Stimulated activated CD8-positive, alpha-beta memory T cell treated with anti-CD3 and anti-CD28 coated beads, Interleukin-7, amount 100 ng/mL, for 4 hours (primary cell): ENCODE data around the gene CAMSAP1.
"Not testable (repeated sequence)": the region's sequence is repeated elsewhere in the genome, so short reads cannot be mapped to it uniquely, and the experiment has no call there.

Experiments used
- DNase-seq, 2 donors: peaks; one replicate each; pipeline ENCODE4 v3.0.0-alpha.2; 2020; ENCODE audit warnings: low read depth in 2 of 2

The CAMSAP1 gene

DNA sequence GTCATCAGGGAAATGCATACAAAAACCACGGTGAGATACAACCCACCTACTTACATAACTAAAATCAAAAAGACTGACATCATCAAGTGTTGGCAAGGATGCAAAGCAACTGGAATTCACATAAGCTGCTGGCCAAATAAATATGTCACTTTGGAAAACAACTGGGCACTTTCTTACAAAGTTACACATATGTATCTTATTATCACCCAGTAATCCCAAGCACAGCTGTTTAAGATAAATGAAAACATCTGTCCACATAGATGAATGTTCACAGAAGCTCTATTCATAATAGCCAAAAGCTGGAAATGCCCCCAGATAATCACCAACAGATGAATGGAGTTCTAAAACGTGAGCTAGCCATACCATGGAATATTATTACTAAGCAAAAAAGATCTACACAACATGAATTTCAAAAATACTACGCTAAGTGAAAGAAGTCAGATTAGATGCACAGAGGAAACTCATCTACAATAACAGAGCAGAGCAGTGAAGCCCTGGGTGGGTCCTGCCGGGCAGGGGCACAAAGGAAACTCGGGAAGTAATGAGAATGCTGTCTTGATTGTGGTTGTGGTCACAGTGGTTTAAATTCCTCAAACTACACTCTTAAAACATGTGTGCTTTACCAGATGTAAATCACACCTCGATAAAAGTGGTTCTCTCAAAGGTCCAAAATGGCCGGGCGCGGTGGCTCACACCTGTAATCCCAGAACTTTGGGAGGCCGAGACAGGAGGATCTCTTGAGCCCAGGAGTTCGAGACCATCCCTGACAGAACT is 8.5 kb downstream of the CAMSAP1 start:
- no peak for DNase-seq

DNA sequence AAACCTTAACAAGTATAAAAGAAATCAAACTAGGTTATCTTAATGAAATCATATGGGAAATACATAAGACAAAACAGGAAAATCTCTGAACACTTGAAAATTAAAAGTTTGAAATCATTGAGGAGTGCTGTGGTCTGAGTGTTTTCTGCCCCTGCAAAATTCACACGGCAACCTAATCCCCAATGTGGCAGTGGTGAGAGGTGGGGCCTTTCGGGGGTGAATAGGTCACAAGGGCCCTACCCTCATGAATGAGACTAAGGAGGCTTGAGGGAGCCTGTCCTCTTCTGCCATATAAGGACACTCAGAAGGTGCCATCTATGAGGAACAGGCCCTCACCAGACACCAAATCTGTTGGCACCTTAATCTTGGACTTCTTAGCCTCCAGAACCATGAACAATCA is 10.7 kb downstream of the CAMSAP1 start:
- no peak for DNase-seq

DNA sequence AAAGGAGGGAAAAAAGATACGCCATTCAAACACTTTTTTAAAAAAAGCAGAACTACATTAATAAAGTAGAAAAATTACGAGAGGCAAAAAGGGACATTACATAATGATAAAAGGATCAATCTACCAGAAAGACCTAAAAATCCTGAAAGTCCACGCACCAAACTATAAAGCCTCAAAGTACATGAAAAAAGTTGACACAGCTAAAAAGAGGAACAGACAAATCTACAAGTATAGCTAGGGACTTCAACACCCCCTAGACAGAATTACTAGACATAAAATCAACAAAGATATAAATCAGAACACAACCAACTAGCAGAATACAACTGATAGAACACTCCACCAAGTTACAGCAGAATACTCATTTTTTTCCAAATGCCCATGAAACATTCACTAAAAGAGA is 11.1 kb downstream of the CAMSAP1 start:
- DNase-seq: no peak

DNA sequence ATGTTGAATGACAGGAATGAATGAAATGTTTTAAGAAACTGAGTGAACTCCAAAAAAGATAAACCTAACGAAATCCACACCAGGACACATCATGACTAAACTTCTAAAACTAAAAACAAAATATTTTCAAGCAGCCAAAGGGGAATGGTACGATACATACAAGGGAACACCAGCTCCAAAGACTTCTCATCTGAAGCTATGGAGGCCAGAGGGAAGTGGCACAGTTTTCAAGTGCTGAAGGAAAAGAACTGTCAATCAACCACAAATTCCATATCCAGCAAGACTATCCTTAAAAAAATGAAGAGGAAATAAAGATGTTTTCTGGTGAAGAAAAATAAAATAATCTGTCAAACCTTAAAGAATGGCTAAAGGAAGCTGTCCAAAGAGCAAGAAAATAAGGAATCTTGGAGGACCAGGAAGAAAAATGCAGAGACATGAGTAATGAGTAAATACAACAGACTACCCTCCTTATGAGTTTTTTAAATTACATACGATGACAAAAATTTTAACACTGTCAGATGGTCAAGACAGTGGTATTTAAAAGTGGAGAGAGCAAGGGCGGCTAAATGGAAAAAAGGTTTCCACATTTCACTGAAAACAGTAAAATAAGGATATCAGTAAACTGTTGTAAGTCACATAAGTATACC is 12.0 kb downstream of the CAMSAP1 start:
- no peak for DNase-seq

DNA sequence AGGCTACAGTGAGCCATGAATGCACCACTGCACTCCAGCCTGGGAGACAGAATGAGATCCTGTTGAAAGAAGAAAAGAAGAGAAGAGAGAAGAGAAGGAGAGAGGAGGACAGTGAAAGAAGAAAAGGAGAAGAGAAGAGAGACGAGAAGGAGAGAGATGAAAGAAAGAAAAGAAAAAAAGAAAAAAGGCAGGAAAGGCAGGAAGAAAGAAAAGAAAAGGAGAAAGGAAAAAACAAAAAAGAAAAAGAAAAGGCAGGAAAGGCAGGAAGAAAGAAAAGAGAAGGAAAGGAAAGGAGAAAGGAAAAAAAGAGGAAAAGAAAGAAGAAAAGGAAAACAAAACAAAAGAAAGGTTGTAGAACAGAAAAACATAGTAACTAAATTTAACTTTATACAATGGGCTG is 14.2 kb downstream of the CAMSAP1 start:
- DNase-seq: no peak

DNA sequence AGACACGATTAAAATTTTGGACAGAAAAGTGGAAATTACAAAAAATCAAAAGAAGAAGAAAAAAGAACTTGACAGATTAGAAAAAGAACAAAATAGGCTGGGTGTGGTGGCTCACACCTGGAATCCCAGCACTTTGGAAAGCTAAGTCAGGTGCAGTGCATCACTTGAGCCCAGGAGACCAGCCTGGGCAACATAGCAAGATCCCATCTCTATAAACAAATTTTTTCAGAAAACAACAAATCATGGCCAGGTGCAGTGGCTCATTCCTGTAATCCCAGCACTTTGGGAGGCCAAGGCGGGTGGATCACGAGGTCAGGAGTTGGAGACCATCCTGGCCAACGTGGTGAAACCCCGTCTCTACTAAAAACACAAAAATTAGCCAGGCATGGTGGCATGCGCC is 15.0 kb downstream of the CAMSAP1 start:
- not testable (repeated sequence) for DNase-seq

DNA sequence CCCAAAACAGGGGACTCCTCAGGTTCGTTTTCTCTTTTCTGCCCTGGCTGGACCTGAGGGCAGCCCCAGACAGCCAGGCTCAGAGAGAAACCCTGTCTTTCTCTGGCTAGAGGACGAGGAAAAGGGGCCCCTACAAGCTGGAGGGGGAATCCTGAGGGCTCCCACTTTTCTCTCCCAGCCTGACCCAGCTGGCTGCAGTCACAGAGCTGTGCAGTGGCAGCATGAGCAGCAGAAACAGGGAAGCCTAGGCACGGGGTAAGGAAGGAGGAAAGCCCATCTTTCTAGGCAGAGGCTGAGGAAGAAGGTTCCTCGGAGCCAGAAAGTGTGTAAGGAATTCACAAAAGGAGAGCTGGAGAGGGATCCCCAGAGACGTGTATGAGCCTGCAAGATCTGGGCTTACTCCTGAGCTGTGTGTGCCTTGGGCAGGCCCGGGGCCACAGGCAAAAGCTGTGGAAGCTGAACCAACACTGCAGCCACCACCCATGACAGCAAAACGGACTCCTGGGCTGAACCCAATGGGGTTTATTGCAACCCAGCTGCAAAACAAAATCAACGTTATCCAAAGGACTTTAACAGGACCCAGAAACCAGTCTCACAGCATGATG is 16.2 kb downstream of the CAMSAP1 start:
- no peak for DNase-seq

DNA sequence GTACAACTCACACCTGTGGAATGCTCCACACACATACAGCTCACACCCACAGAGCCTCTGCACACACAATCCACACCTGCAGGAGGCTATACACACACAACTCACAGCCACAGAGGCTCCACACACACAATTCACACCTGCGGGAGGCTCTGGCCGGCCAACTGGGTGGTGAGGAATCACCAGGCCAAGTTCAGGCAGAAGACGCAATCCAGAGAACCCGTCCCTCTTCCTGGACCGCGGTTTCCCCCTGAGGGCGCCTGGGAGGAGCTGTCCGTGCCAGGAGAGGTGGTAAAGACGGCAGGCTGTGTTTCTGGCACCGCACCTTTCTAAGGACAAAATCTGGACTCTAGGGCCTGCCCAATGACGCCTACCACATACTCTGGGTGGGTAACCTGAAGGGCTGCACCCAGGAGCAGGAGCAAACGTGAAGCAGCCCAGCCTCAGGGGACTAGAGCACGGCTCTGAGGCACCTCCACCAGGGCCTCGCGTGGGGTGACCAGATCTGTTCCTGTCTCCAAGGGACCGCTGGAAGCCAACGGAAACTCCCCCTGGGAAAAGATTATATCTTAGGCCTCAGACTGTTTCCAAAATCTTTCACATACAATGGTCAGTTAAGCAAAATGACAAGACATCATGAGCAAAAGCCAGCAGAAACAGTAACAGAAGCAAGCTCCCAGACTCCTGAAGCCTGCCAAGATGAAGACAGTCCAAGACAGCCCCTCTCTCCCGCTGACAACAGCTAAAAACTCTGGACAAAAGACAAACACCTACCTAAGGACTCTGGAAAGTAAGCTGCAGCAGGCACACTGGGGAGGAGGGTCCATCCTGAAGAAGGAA is 16.9 kb downstream of the CAMSAP1 start:
- DNase-seq: no peak

DNA sequence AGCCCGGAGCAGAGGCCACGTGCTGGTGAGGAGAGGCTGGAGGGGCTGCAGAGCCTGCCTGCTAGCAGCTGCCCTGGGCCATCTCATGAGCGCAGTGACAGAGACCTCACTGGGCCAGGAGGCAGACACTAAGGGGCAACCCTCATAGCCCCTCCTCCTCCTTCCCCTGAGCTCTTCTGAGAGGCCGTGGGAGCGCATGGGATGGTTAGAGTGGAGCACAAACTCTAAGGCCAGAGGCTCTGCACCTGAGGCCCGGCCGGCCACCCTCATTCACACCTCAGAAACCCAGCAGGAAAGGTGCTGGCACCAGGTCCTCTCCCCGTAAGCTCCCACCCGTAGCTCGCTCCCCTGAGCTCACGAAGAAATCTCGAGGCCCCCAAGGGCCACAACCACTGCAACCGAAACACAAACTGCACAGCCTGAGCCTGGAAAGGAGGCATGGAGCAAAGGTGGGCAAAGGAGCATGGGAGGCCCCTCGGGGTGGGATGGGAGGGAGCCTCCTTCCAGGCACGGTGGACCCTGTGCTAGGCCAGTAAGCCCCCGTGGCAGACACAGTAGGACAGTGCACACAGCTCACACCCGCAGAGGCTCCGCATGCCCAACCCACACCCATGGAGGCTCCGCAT is 17.7 kb downstream of the CAMSAP1 start:
- no peak for DNase-seq

DNA sequence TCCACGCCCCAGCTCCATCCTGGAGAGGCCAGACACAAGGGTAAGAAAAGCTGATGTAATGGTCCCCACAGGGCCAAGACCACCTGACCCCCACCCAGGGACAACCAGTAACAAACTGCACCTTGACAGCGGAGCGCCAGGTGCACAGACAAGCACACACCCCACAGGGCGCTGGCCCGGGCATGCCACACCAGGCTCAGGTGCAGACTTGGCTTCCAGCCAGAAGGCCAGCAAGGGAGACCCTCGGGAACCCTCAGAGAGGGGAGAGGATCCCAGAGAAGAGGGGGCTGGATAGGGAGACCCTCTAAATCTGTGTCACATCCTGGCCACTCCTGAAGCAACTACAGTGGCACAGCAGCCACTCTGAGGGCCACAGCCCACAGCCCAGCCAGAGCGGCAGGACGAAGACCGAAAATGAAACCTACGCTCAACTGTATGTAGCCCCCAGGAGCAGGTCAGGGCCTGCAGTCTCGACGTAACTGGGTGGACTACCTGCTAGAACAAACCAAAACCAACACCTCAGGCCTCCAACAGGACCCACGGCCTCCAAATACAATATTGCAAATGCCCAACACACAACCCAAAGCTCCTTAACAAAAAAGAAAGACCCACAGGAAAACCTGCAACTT is 18.5 kb downstream of the CAMSAP1 start:
- DNase-seq: no peak

DNA sequence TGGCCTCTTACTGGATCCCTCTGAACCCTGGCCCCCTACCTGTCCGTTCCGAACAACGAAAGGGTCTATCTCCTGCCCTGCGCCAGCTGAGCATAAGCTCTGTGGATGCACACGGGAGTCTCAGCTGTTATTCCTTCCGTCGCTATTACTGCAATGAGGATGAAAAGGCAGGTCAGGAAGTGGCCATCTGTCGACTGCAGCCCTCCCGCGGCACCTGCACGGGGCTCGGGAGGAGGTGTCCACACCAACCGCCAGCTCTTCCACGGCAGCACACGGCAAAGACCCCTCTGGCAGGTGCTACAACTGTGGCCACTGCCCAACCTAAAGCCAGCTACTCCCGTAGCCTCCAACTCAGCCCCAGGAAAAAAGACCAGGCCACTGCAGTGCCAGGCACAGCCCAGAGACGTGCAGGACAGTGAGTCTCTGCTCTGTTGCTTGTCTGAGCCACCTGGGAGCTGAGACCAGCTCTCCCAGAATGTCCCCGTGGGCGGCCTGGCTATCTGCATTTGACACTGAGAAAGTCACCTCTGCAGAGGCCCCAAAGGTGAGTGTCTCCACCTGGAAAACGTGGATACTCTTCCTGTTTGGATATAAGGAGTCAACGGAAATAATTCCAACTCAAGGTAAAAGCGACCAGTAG is 19.1 kb downstream of the CAMSAP1 start:
- DNase-seq: no peak

DNA sequence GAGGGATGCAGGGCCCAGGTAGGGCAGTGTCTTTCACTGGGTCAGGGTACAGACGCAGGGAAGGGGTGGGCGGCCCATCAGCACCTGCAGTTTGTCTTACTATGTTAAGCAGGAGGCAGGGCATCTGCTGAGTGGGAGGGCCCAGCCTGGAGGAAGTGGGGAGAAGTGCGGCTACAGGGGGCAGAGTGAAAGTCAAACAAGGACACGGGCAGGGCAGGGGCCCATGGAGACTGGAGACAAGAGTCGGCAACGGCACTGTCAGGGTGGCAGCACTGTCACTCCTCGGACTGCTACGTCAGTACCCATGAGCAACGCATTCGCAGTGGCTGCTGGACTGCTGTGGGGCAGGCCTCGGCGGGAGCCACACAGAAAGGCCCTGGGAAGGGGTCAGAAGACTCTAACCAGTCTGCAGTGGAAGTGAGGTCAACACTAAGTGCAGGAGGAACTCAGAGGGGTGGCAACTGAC is 19.7 kb downstream of the CAMSAP1 start:
- peak; percentile 19 to 39 for DNase-seq

DNA sequence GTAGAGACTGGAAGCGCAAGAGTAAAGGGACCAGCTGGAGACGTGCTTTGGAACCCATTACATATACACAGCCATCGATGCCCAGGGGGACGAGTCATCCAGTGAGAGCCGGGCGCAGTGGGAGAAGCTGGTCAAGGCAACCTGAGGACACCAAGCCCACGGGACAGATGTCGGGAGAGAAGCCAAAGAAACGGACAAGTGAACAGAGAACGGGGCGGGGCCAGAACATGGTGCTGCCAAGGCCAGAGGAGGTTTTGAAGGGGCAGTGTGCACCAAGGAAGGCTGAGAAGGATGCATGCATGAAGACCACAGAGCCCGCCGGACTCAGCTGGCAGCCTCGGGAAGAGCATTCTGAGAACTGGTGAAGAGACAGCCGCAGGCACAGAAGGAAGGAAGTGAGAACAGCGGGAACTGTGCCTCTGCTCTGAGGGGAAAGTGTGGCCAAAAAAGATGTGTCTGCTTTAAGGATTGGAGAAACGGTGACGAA is 20.3 kb downstream of the CAMSAP1 start:
- DNase-seq: no peak

DNA sequence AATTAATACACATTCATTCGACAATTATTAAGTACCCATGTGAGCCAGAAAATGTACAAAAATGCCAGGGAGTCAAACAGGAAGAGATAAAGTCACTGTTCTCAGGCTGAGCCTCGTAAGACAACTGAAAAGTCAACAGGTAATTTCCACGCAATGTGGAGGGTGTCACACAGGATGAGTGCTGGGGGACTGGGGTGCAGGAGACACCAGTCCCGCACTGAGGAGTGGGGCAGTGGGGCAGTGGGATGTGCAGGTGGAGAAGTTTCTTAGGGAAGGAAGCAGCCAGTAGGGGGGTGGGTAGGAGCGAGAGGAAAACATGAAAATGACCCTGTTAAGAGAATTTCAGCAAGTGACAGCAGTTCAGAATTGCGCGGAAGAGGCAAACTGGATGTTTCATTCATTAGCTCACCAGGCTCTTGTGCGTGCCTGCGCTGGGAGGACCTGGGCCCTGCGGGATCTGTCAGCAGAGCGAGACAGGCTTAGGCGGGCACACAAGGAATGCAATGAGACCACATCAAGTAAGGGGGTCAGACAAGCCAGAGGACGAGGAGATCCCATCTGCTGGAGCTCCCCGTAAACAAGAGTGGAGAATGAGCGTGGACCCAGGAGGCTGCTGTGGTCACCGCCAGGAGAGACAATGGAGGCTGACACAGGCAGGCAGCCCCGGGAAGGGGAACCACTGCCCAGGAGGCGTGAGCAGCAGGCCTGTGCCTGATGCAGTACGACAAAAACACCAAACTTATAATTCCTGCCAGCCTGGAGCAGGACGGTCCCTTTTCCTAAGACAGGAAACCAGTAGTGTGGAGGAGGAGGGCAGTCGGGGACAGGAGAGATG is 21.0 kb downstream of the CAMSAP1 start:
- DNase-seq: no peak

DNA sequence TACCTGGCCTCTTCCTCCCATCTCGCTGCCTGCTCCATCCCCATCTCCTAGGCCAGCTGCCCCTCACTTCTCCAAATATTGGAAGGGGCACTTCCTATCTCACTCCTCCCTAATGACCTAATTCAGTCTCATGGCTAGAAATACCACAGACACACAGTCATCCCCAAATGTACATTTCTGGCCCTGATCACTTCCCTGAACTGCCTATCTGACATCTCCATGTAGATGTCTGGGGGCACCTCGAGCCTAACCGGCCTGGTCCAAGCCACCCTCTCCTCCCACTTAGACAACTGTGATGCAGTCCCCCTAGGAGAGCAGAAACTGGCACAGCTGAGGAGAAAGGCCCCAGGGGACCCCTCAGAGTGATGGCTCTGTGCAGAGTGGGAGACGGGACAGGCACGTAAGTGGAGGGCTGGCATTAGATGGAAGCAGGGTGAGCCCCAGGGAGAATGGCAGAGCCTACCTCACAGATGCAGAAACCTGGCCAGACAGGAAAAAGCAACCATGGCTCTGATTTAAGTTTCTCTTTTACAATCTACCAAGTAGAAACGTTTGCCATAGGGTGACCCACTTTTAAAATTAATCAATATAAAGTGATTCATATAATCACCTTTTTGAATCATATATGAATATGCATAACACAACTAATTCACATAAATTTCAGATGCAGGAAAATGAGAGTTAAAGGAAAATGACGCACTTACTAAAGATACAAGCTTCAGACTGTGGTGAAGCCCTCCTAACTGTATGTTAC is 22.1 kb downstream of the CAMSAP1 start:
- no peak for DNase-seq

DNA sequence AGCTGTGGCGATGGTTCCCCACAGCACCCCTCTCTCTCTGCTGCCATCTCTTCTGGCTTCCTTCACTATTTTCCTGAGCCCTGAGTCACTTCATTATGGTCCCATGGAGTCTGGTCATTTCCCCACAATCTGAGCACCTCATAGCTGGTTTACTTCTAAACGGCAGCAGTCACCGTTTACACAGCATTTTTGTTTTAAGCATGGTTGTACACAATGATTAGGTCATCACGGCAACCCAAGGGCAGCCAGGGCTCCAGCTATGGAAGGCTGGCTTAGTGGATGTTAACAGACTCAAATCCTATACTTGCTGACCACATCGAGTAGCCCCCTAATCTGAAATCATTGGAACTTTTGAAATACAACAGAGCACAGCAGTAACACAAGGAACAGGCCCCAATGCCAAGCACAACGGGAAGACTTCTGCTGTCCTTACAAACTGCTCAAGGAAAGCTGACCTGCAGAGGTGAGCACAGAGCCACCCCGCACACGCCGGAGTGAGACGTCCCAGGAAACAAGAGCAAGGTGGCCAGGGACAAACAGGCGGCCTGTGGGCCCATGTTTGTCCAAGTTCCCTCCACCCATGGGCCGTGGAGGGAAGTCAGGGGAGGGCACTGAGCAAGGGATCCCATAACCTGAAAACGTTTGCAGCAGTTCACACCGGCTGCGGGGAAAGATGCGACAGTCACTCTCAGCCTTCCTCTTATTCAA is 22.9 kb downstream of the CAMSAP1 start:
- no peak for DNase-seq

DNA sequence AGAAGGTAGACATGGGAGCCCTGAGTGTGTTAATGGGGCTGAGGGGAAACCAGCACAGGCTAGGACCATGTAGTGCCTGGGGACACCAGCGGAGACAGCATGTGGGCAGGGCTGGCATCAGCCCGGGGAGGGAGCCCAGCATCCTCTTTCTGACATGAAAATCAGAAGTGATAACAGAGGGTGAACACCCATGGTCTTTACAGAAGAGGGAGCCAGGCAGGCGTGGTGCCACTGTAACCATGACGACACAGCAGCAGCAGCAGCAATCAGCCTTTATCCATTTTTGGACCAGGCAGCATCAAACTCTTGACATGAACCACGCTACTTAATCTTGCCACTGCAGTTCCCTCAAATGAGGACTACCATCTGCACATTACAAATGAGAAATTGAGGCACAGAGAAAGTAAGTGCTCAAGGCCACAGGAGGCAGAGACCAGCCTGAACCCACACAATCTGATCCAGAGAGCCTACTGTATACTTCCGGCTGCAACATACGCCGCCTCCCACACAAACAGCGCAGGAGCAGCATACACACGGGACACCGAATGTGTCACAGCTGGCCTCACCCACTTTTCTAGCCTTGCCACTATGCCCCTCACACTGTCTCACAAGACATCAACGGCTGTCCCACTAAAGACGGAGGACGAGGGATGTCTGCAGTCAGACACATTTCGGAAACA is 23.8 kb downstream of the CAMSAP1 start:
- no peak for DNase-seq

DNA sequence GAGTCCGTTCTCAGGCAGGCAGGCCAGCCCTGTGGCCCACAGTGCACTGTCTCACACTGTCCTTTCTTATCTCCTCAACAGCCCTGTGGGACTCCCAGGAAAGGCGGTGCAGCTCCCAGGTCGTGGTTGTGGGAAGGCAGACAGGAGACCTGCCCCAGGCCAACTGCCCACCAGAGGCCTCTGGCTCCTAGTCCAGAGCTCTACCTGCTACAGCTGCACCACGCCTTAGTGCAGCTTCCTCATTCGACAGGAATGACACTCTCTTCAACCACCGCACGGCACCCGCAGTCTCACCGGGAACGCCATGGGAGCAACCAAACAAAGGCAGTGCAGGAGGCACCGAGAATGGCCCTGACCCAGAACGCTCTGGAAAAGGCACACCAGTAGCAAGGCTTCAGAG is 25.3 kb downstream of the CAMSAP1 start:
- no peak for DNase-seq
